HCT116 (cell line): Measurements from ENCODE around the gene EEPD1.
A peak's percentile ranks its signal among the peaks of the same experiment; 100 is the strongest.

Experiments
- EZH2 ChIP-seq: fragments of 200-600 bp; sonication (generic); IDR thresholded peaks from 2 replicates; pipeline ENCODE4 v1.6.1; 2017; ENCODE audit warnings: antibody characterized with exemption, mixed run types
- YY1 ChIP-seq: IDR thresholded peaks from 2 replicates; pipeline ENCODE4 v1.6.1; 2011; ENCODE audit warnings: low read length, low read depth, moderate library complexity, mild to moderate bottlenecking; ENCODE audit not compliant: insufficient replicate concordance; ENCODE audit errors: extremely low read depth
- TF ChIP-seq, protein P1 (sequence below), 3 experiments: fragments of 200-600 bp in 1 of 3; sonication (generic) in 1 of 3; IDR thresholded peaks in 2 of 3; conservative IDR thresholded peaks in 1 of 3; 2 replicates each; pipeline ENCODE4 v1.5.1; 2012 to 2017; ENCODE audit warnings: low read depth in 2 of 3, low read length in 2 of 3, antibody characterized with exemption in 1 of 3, borderline replicate concordance in 1 of 3, control low read depth in 1 of 3, mild to moderate bottlenecking in 1 of 3, mixed read lengths in 1 of 3, mixed run types in 1 of 3, moderate library complexity in 1 of 3; ENCODE audit not compliant: insufficient read depth in 1 of 3
- TF ChIP-seq, protein P2 (sequence below): IDR thresholded peaks from 2 replicates; pipeline ENCODE4 v1.6.1; 2012

DNA sequence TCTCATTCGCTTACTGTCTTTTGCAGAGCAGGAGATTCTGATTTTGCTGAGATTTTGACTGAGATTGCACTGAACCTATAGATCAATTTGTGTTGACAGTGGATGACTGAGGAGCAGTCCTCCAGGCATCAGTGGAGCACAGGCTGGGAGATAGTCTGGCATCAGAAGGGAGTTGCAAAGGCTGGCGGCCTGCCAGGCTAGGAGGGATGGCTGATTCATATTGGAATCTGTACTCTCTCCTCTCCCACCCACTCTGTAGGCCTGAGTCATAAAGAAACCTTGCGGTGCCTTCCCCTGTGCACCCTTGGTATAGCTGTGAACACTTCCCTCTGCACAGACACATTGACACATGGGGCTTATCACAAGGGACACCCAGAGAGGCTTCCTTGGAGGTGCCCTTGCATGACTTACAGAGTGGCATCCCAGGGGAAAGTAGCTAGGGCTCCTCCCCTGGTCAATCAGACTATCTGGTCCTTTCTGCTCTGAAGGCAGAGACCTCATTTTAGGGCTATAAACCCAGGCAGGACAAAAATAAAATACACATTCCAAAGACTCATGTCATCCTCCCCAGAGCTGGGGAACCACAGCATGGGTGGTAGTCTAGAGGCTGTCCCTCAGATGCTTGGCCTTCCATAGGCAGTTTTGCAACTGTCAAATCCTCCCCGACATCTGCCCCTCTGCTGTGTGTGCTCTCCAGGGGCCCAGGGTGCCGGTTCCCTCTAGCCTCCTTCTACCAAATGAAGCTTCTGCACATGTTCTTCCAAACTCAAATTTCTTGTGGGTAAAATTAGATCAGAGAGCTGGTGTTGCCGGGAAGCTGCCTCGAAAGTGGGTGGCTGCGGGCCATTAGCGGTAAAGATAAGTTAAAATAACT lies 37.4 kb upstream of the EEPD1 start:
- TF ChIP-seq YY1 = no peak
- TF ChIP-seq, protein P1, sequence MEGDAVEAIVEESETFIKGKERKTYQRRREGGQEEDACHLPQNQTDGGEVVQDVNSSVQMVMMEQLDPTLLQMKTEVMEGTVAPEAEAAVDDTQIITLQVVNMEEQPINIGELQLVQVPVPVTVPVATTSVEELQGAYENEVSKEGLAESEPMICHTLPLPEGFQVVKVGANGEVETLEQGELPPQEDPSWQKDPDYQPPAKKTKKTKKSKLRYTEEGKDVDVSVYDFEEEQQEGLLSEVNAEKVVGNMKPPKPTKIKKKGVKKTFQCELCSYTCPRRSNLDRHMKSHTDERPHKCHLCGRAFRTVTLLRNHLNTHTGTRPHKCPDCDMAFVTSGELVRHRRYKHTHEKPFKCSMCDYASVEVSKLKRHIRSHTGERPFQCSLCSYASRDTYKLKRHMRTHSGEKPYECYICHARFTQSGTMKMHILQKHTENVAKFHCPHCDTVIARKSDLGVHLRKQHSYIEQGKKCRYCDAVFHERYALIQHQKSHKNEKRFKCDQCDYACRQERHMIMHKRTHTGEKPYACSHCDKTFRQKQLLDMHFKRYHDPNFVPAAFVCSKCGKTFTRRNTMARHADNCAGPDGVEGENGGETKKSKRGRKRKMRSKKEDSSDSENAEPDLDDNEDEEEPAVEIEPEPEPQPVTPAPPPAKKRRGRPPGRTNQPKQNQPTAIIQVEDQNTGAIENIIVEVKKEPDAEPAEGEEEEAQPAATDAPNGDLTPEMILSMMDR (IDR thresholded peaks at IDR 0.05 in 2 of 3, conservative IDR thresholded peaks at IDR 0.05 in 1 of 3; ENCODE audit: borderline replicate concordance in 1 of 3, insufficient read depth in 1 of 3, low read depth in 2 of 3, low read length in 2 of 3) = no peak
- TF ChIP-seq, protein P2, sequence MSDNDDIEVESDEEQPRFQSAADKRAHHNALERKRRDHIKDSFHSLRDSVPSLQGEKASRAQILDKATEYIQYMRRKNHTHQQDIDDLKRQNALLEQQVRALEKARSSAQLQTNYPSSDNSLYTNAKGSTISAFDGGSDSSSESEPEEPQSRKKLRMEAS = peak; percentile 88
- TF ChIP-seq EZH2 = no peak
